ENCODE measurements around the gene MSH5.

DNA sequence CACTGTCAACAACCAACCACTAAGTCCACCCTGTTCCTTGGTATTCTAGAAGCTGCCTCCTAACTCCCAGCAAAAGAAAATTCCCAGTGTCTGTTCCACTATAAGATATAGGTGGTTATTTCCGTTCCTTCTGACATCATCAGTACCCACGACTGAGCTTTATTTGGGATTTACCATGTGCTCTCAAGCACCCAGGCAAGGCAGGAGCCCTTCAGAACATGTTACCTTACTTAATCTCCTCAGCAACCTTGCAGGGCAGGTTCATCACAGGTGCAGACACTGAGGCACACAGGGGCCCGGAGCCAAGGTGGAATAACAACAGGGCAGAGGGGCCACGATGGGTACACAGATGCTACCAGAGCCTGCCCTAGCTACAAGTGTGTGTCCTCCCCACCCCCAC, 47.5 kb upstream of the MSH5 start:
- TF ChIP-seq, protein P1, sequence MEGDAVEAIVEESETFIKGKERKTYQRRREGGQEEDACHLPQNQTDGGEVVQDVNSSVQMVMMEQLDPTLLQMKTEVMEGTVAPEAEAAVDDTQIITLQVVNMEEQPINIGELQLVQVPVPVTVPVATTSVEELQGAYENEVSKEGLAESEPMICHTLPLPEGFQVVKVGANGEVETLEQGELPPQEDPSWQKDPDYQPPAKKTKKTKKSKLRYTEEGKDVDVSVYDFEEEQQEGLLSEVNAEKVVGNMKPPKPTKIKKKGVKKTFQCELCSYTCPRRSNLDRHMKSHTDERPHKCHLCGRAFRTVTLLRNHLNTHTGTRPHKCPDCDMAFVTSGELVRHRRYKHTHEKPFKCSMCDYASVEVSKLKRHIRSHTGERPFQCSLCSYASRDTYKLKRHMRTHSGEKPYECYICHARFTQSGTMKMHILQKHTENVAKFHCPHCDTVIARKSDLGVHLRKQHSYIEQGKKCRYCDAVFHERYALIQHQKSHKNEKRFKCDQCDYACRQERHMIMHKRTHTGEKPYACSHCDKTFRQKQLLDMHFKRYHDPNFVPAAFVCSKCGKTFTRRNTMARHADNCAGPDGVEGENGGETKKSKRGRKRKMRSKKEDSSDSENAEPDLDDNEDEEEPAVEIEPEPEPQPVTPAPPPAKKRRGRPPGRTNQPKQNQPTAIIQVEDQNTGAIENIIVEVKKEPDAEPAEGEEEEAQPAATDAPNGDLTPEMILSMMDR (IDR thresholded peaks at IDR 0.05): no peak
- no peak for TF ChIP-seq POLR2A (IDR thresholded peaks at IDR 0.05)

Data from ovary (tissue), 3 donors.